ENCODE results near the gene SLC37A1. TPM values are rescaled to one million over a fixed set of nuclear protein-coding genes. Genes with fewer than 3 reads are reported as not detected.
A peak's percentile ranks its signal among the peaks of the same experiment; 100 is the strongest.

The SLC37A1 gene
- total and polyA plus RNA-seq, 2 of the 13 experiments (the other 11 are each of a cell fraction or from before 2014, with no cell fraction given), result 0.22 to 0.40 TPM

DNA sequence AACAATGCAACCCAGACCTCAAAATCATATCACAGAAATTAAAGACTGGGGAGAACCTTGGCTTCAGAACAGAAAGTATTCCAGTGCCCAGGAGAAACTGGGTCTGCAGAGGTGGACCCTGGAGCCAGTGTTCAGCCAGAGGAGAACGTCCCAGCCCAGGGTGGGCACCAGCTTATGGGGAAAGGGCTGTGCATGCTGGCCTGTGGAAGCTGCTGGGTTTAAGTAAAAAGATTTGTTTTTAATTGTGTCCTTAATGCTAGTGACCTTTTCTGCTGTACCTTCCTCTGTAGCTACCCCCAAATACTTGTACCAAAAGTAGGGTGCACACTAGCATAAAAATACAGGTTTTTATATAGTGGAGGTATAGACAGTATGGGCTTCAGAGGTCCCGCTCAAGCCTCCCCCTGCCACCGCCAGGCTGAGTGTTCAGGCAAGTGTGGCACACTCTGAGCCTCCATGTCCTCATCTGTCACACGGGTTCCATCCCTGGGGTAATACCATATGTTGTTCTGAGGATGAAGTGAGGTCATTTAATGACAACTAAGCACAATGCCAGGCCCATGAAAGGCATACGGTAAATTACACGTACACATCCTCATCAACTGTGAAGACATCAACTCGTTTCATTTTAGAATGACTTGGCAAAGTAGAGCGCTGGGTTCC, 47.0 kb downstream of the SLC37A1 start:
- DNase-seq (ENCODE audit: low spot score), result no peak
- BruUV-seq (replicated peaks), result no TSS peak
- ChIA-PET CTCF (ENCODE audit: low intra/inter-chr PET ratio, low total read pairs) (no interaction called here), POLR2A (no interaction called here)
- Histone ChIP-seq H3K4me3 (replicated peaks in 1 of 3; ENCODE audit: insufficient read depth in 1 of 3, low read depth in 2 of 3, low read length in 3 of 3) (peak overlapping the region in 1 of 3 experiments; percentile 30; a peak in 1 of 6 replicates), H3K9ac (ENCODE audit: insufficient read depth, low read depth, low read length) (no peak overlapping the region), H4K20me1 (ENCODE audit: insufficient read depth, low read length) (no peaks in the 10 kb centered on the region), H3K4me1 (ENCODE audit: insufficient read depth, low read length) (peaks cover 45% of the 10 kb centered on the region), H2AFZ (ENCODE audit: low read length) (no peak overlapping the region), H3K4me2 (ENCODE audit: low read depth, low read length) (peak overlapping the region; percentile 38), H3K79me2 (ENCODE audit: insufficient read depth, low read length) (no peaks in the 10 kb centered on the region), H3K27me3 (ENCODE audit: control insufficient read depth in 1 of 2, insufficient read depth in 2 of 2, low read length in 2 of 2) (no peaks in the 10 kb centered on the region; a peak in 2 of 5 replicates), H3K36me3 (replicated peaks in 1 of 2; ENCODE audit: control insufficient read depth in 1 of 2, insufficient read depth in 2 of 2, low read length in 2 of 2) (no peaks in the 10 kb centered on the region), H3K9me3 (ENCODE audit: low read length) (no peaks in the 10 kb centered on the region), H3K27ac (ENCODE audit: extremely low read length, insufficient read depth, low read length) (no peak overlapping the region)
- 84% methylated on average over 5 of the region's 8 CpGs for WGBS (ENCODE audit: low lambda C conversion rate)
- in situ Hi-C loops (cut with HindIII; ENCODE audit: extremely low pct_ligation_motif_present, low pct_unique_long_range_greater_than_20kb), result no loop called here
- FAIRE-seq, result no peak
- no peak for TF ChIP-seq ZSCAN31 (CRISPR knock-in tag; IDR thresholded peaks at IDR 0.05; ENCODE audit: low read depth)
- TF ChIP-seq ETS1 (CRISPR knock-in tag; IDR thresholded peaks at IDR 0.05), result no peak
- no peak for TF ChIP-seq ZNF382 (CRISPR knock-in tag; IDR thresholded peaks at IDR 0.05; ENCODE audit: borderline replicate concordance)
- no peak for TF ChIP-seq TOE1 (CRISPR knock-in tag; IDR thresholded peaks at IDR 0.05)
- no peak for TF ChIP-seq RARA (CRISPR knock-in tag; IDR thresholded peaks at IDR 0.05)
- no peak for TF ChIP-seq FOXA3 (CRISPR knock-in tag; IDR thresholded peaks at IDR 0.05)
- TF ChIP-seq, protein P1, sequence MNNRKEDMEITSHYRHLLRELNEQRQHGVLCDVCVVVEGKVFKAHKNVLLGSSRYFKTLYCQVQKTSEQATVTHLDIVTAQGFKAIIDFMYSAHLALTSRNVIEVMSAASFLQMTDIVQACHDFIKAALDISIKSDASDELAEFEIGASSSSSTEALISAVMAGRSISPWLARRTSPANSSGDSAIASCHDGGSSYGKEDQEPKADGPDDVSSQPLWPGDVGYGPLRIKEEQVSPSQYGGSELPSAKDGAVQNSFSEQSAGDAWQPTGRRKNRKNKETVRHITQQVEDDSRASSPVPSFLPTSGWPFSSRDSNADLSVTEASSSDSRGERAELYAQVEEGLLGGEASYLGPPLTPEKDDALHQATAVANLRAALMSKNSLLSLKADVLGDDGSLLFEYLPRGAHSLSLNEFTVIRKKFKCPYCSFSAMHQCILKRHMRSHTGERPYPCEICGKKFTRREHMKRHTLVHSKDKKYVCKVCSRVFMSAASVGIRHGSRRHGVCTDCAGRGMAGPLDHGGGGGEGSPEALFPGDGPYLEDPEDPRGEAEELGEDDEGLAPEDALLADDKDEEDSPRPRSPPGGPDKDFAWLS (CRISPR knock-in tag; IDR thresholded peaks at IDR 0.05; ENCODE audit: borderline replicate concordance), result no peak
- TF ChIP-seq ZNF790 (CRISPR knock-in tag; IDR thresholded peaks at IDR 0.05; ENCODE audit: borderline replicate concordance), result no peak
- TF ChIP-seq ZNF543 (CRISPR knock-in tag; IDR thresholded peaks at IDR 0.05), result no peak
- TF ChIP-seq, protein P2, sequence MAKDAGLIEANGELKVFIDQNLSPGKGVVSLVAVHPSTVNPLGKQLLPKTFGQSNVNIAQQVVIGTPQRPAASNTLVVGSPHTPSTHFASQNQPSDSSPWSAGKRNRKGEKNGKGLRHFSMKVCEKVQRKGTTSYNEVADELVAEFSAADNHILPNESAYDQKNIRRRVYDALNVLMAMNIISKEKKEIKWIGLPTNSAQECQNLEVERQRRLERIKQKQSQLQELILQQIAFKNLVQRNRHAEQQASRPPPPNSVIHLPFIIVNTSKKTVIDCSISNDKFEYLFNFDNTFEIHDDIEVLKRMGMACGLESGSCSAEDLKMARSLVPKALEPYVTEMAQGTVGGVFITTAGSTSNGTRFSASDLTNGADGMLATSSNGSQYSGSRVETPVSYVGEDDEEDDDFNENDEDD (CRISPR knock-in tag; IDR thresholded peaks at IDR 0.05; ENCODE audit: borderline replicate concordance), result no peak
- no peak for TF ChIP-seq FOXK2 (IDR thresholded peaks at IDR 0.05)
- TF ChIP-seq TBP (CRISPR knock-in tag; IDR thresholded peaks at IDR 0.05), result no peak
- intact Hi-C loops (cut with micrococcal nuclease; ENCODE audit: unreplicated experiment), result no loop called here
- ATAC-seq, result peak; percentile 18

Data from HepG2 (cell line).